ENCODE data around the gene IDH3G. TPM values are rescaled to one million over a fixed set of nuclear protein-coding genes. Genes with fewer than 3 reads are reported as not detected.

The IDH3G gene
- total and polyA plus RNA-seq, 8 donors, result 31.0 to 186 (median 54.2) TPM

- intact Hi-C loops (cut with DNase I; ENCODE audit: low total_unique reads), result no loop called here
- Histone ChIP-seq H3K27me3 (no peaks in the 10 kb centered on the region), H3K27ac (no peak overlapping the region), H3K36me3 (peaks cover 0 to 56% (median 8%) of the 10 kb centered on the region in 4 donors), H3K9me3 (no peaks in the 10 kb centered on the region), H3K4me3 (no peak overlapping the region), H3K4me1 (peaks cover 0 to 14% (median 7%) of the 10 kb centered on the region in 4 donors)
- DNase-seq, result no peak
- WGBS, 5 donors, result 88 to 100% (median 92%) methylated on average over 1 to 18 of the region's 18 CpGs
- TF ChIP-seq EP300 (IDR thresholded peaks at IDR 0.05) (no peak), CTCF (IDR thresholded peaks at IDR 0.05) (no peak)
Measured at GRCh38 chrX:153770601-153771414, 23.4 kb downstream of the IDH3G start.

GRCh38 chrX:153769865-153770600 is 24.1 kb downstream of the IDH3G start:
- H3K4me3 ChIP-seq, result no peak overlapping the region
- no peak overlapping the region for H3K27ac ChIP-seq
- peaks cover 0 to 22% (median 14%) of the 10 kb centered on the region in 4 donors for H3K4me1 ChIP-seq
- no peaks in the 10 kb centered on the region for H3K9me3 ChIP-seq
- intact Hi-C loops (cut with DNase I; ENCODE audit: low total_unique reads), result no loop called here
- H3K36me3 ChIP-seq, result peaks cover 0 to 49% (median 7%) of the 10 kb centered on the region in 4 donors
- DNase-seq, result peak in 1 of 2 donors; percentile 3
- 80 to 90% (median 85%) methylated on average over 10 to 25 of the region's 25 CpGs for WGBS, 5 donors
- no peaks in the 10 kb centered on the region for H3K27me3 ChIP-seq
- TF ChIP-seq POLR2A (IDR thresholded peaks at IDR 0.05), result no peak
- TF ChIP-seq POLR2AphosphoS5 (IDR thresholded peaks at IDR 0.05), result no peak
- TF ChIP-seq CTCF (IDR thresholded peaks at IDR 0.05), result no peak
- TF ChIP-seq EP300 (IDR thresholded peaks at IDR 0.05), result no peak

GRCh38 chrX:153769158-153769864 is 24.9 kb downstream of the IDH3G start:
- no peaks in the 10 kb centered on the region for H3K9me3 ChIP-seq
- H3K27me3 ChIP-seq, result peaks cover 0 to 3% (median 0%) of the 10 kb centered on the region in 3 donors
- no peak overlapping the region for H3K4me3 ChIP-seq
- intact Hi-C loops (cut with DNase I; ENCODE audit: low total_unique reads), result no loop called here
- 80 to 91% (median 90%) methylated on average over 16 to 23 of the region's 23 CpGs for WGBS, 5 donors
- peaks cover 0 to 29% (median 20%) of the 10 kb centered on the region in 4 donors for H3K4me1 ChIP-seq
- peaks cover 0 to 42% (median 4%) of the 10 kb centered on the region in 4 donors for H3K36me3 ChIP-seq
- no peak overlapping the region for H3K27ac ChIP-seq
- no peak for TF ChIP-seq POLR2A (IDR thresholded peaks at IDR 0.05)
- no peak for TF ChIP-seq CTCF (IDR thresholded peaks at IDR 0.05)
- no peak for TF ChIP-seq EP300 (IDR thresholded peaks at IDR 0.05)
- no peak for TF ChIP-seq POLR2AphosphoS5 (IDR thresholded peaks at IDR 0.05)
- peak in 1 of 2 donors; percentile 1 for DNase-seq
